ENCODE measurements around the gene ESRP2. TPM values are rescaled to one million over a fixed set of nuclear protein-coding genes. Genes with fewer than 3 reads are reported as not detected.

The ESRP2 gene
- total and polyA plus RNA-seq, 9 of the 15 experiments (the other 6 are each of a cell fraction or from before 2014, with no cell fraction given), result 0.05 to 0.15 (median 0.07) TPM; not detected in 6

DNA sequence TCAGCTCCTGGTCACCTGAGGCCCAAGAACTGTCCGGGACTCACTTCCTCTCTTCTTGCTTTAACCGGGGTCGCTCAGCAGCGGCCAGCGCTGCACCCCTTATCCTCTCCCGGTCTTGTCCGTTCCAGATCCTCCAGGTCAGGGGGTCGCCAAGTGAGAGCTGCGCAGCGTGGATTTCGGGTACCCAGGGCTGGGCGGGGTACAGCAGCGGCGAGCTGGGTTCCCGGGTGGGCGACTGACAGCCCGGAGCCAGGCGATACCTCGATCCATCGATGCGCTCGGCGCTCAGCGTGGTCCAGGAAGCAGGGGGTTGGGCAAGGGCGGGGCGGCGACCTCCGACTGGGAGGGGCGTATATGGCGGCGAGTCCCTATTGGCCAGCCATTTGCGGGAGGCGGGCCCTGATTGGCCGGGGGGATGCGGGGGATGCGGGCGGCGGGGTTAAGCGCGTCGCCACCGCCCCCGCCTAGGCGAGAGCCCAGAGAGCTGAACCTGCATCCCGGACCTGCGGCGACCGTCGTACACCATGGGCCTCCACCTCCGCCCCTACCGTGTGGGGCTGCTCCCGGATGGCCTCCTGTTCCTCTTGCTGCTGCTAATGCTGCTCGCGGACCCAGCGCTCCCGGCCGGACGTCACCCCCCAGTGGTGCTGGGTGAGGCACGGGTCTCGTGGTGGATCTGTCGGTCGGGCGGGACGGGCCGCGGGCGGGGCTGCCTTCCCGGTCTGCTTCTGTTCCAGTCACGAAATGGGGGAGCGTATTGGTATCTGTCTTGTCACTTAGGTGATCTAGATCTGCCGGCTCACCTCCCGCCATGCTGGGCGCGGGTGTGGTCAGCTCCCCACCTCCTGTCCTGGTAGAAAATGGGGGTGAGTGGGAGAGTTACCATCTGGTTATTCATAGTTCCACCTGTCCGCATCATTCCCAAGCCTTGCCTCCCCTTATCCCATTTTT lies 9.3 kb upstream of the ESRP2 start, which contains the start of gene PLA2G15 (continued):
- TF ChIP-seq CSDE1 (IDR thresholded peaks at IDR 0.05) (no peak), PTBP1 (IDR thresholded peaks at IDR 0.05; ENCODE audit: low read depth, low read length) (no peak), GTF2E2 (tag; IDR thresholded peaks at IDR 0.05) (no peak), ZNF140 (CRISPR knock-in tag; IDR thresholded peaks at IDR 0.05) (no peak), NR0B1 (IDR thresholded peaks at IDR 0.05; ENCODE audit: partially characterized antibody) (no peak), AFF1 (IDR thresholded peaks at IDR 0.05; ENCODE audit: low read depth in 1 of 2, partially characterized antibody in 2 of 2) (no peak), ZNF408 (CRISPR knock-in tag; IDR thresholded peaks at IDR 0.05; ENCODE audit: low read depth) (no peak), E2F4 (CRISPR knock-in tag; IDR thresholded peaks at IDR 0.05; ENCODE audit: low read depth) (0 out of 2 replicates have a peak, but pooled peaks have one; percentile 53), BMI1 (IDR thresholded peaks at IDR 0.05; ENCODE audit: low read length) (no peak), ZNF165 (CRISPR knock-in tag; IDR thresholded peaks at IDR 0.05; ENCODE audit: borderline replicate concordance) (no peak), HNRNPK (IDR thresholded peaks at IDR 0.05; ENCODE audit: low read depth, low read length, poor library complexity, severe bottlenecking) (no peak), HMG20A (CRISPR knock-in tag; conservative IDR thresholded peaks at IDR 0.05) (no peak), CREM (IDR thresholded peaks at IDR 0.05; ENCODE audit: low read depth) (peak; percentile 83), TFAM (CRISPR knock-in tag; conservative IDR thresholded peaks at IDR 0.05) (no peak), ZNF384 (IDR thresholded peaks at IDR 0.05; ENCODE audit: low read depth, low read length) (no peak), MYNN (IDR thresholded peaks at IDR 0.05) (0 out of 2 replicates have a peak, but pooled peaks have one; percentile 11), MYNN (CRISPR knock-in tag; IDR thresholded peaks at IDR 0.05) (no peak), ZFX (CRISPR knock-in tag; IDR thresholded peaks at IDR 0.05) (peak; percentile 69), RBM17 (IDR thresholded peaks at IDR 0.05; ENCODE audit: borderline replicate concordance, low read depth, low read length) (no peak)
- TF ChIP-seq, protein P1, sequence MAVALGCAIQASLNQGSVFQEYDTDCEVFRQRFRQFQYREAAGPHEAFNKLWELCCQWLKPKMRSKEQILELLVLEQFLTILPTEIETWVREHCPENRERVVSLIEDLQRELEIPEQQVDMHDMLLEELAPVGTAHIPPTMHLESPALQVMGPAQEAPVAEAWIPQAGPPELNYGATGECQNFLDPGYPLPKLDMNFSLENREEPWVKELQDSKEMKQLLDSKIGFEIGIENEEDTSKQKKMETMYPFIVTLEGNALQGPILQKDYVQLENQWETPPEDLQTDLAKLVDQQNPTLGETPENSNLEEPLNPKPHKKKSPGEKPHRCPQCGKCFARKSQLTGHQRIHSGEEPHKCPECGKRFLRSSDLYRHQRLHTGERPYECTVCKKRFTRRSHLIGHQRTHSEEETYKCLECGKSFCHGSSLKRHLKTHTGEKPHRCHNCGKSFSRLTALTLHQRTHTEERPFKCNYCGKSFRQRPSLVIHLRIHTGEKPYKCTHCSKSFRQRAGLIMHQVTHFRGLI (CRISPR knock-in tag; IDR thresholded peaks at IDR 0.05), result no peak

Data from K562 (cell line).